ENCODE data around the gene TFPT. TPM values are rescaled to one million over a fixed set of nuclear protein-coding genes. Genes with fewer than 3 reads are reported as not detected.
"Not testable (repeated sequence)": the region's sequence is repeated elsewhere in the genome, so short reads cannot be mapped to it uniquely, and the experiment has no call there.

Gene TFPT
- total RNA-seq, 1 donor from 2014 or later: 16.0 TPM

GRCh38 chr19:54128441-54128725 is 12.9 kb upstream of the TFPT start:
- DNase-seq (ENCODE audit: low spot score): no peak

GRCh38 chr19:54127688-54128440 is 12.4 kb upstream of the TFPT start:
- intact Hi-C loops (cut with DNase I): no loop called here
- no peak for DNase-seq (ENCODE audit: low spot score)
- no peak for ATAC-seq

More at GRCh38 chr19:54128441-54128725, 12.9 kb upstream of the TFPT start:
- ATAC-seq: no peak
- intact Hi-C loops (cut with DNase I): no loop called here

GRCh38 chr19:54125713-54126112 is 10.3 kb upstream of the TFPT start:
- ATAC-seq (no peak), DNase-seq (ENCODE audit: low spot score) (no peak)
- intact Hi-C loops (cut with DNase I): no loop called here

- intact Hi-C loops (cut with DNase I): no loop called here
- ATAC-seq (no peak), DNase-seq (ENCODE audit: low spot score) (no peak)
These were observed 8.9 kb upstream of the TFPT start for GRCh38 chr19:54124393-54124792.

- ATAC-seq (no peak), DNase-seq (ENCODE audit: low spot score) (no peak)
- intact Hi-C loops (cut with DNase I): no loop called here
These were observed 8.2 kb upstream of the TFPT start for GRCh38 chr19:54123682-54124081.

- intact Hi-C loops (cut with DNase I): no loop called here
- DNase-seq (ENCODE audit: low spot score): no peak
- no peak for ATAC-seq
These were observed 5.8 kb upstream of the TFPT start for GRCh38 chr19:54121259-54121658.

- intact Hi-C loops (cut with DNase I): no loop called here
- ATAC-seq (peak; percentile 15), DNase-seq (ENCODE audit: low spot score) (peak; percentile 73)
These were observed 933 bp downstream of the TFPT start for GRCh38 chr19:54114340-54115108.

- intact Hi-C loops (cut with DNase I): no loop called here
These were observed 5.8 kb downstream of the TFPT start for GRCh38 chr19:54109651-54110050.

GRCh38 chr19:54108496-54108895 is 7.0 kb downstream of the TFPT start:
- no peak for ATAC-seq
- no peak for DNase-seq (ENCODE audit: low spot score)
- intact Hi-C loops (cut with DNase I): no loop called here

More at GRCh38 chr19:54109651-54110050, 5.8 kb downstream of the TFPT start:
- DNase-seq (ENCODE audit: low spot score) (no peak), ATAC-seq (no peak)

- DNase-seq (ENCODE audit: low spot score): peak; percentile 53
These were observed 7.5 kb downstream of the TFPT start for GRCh38 chr19:54107876-54108490.

GRCh38 chr19:54106716-54107115 is 8.7 kb downstream of the TFPT start:
- DNase-seq (ENCODE audit: low spot score): peak; percentile 51
- intact Hi-C loops (cut with DNase I): no loop called here
- no peak for ATAC-seq

More at GRCh38 chr19:54107876-54108490, 7.5 kb downstream of the TFPT start:
- no peak for ATAC-seq
- intact Hi-C loops (cut with DNase I): no loop called here

GRCh38 chr19:54105796-54106195 is 9.7 kb downstream of the TFPT start:
- intact Hi-C loops (cut with DNase I): no loop called here

GRCh38 chr19:54104998-54105715 is 10.3 kb downstream of the TFPT start:
- no peak for ATAC-seq
- intact Hi-C loops (cut with DNase I): no loop called here
- no peak for DNase-seq (ENCODE audit: low spot score)

More at GRCh38 chr19:54105796-54106195, 9.7 kb downstream of the TFPT start:
- peak; percentile 42 for DNase-seq (ENCODE audit: low spot score)
- no peak for ATAC-seq

GRCh38 chr19:54102421-54103169 is 12.9 kb downstream of the TFPT start, which contains the start of gene NDUFA3:
Gene NDUFA3, plus strand, starts transcription at chr19:54102855. Its CDS starts 24 bp downstream, at chr19:54102879.
- intact Hi-C loops (cut with DNase I): no loop called here
- ATAC-seq: peak; percentile 100
- peak; percentile 97 for DNase-seq (ENCODE audit: low spot score)

- intact Hi-C loops (cut with DNase I): no loop called here
- DNase-seq (ENCODE audit: low spot score) (no peak), ATAC-seq (no peak)
These were observed 14.9 kb downstream of the TFPT start, which contains the start of gene OSCAR for GRCh38 chr19:54100561-54100960. Gene OSCAR, minus strand, starts transcription at chr19:54100803. Its CDS starts 11 bp downstream, at chr19:54100792.

- intact Hi-C loops (cut with DNase I): loop anchor here (2.0 kb wide), 1 partner anchor 319 kb away; no protein-coding TSS in a partner anchor
- ATAC-seq; DNase-seq (ENCODE audit: low spot score): not testable (repeated sequence)
These were observed 15.6 kb downstream of the TFPT start for GRCh38 chr19:54099903-54100255.

- ATAC-seq (no peak), DNase-seq (ENCODE audit: low spot score) (no peak)
- intact Hi-C loops (cut with DNase I): loop anchor here (2.0 kb wide), 1 partner anchor 319 kb away; no protein-coding TSS in a partner anchor
These were observed 16.1 kb downstream of the TFPT start for GRCh38 chr19:54099190-54099902.

- intact Hi-C loops (cut with DNase I): no loop called here
- DNase-seq (ENCODE audit: low spot score): no peak
- ATAC-seq: peak; percentile 66
These were observed 18.8 kb downstream of the TFPT start for GRCh38 chr19:54096617-54097106.
